ENCODE measurements around the gene GMIP. TPM values are rescaled to one million over a fixed set of nuclear protein-coding genes. Genes with fewer than 3 reads are reported as not detected.
"Not testable (repeated sequence)": the region's sequence is repeated elsewhere in the genome, so short reads cannot be mapped to it uniquely, and the experiment has no call there.

Gene GMIP
- total RNA-seq: 4.8 and 5.9 TPM in 2 replicates

- DNase-seq (ENCODE audit: low read depth in 2 of 2): peak; percentile 54 to 63
Observed at GRCh38 chr19:19643158-19644053, at the start of gene GMIP. GMIP (minus strand) TSS chr19:19643657; CDS start chr19:19643529, 128 bp downstream.

GRCh38 chr19:19691683-19692082 is 48.2 kb upstream of the GMIP start:
- DNase-seq (ENCODE audit: low read depth in 2 of 2): no peak

- DNase-seq (ENCODE audit: low read depth in 2 of 2): not testable (repeated sequence)
Observed at GRCh38 chr19:19689023-19689422, 45.6 kb upstream of the GMIP start.

GRCh38 chr19:19687090-19687489 is 43.6 kb upstream of the GMIP start:
- no peak for DNase-seq (ENCODE audit: low read depth in 2 of 2)

- no peak for DNase-seq (ENCODE audit: low read depth in 2 of 2)
Observed at GRCh38 chr19:19686580-19686979, 43.1 kb upstream of the GMIP start.

- not testable (repeated sequence) for DNase-seq (ENCODE audit: low read depth in 2 of 2)
Observed at GRCh38 chr19:19686119-19686518, 42.7 kb upstream of the GMIP start.

GRCh38 chr19:19679176-19680073 is 36.0 kb upstream of the GMIP start:
- DNase-seq (ENCODE audit: low read depth in 2 of 2): no peak

- DNase-seq (ENCODE audit: low read depth in 2 of 2): no peak
Observed at GRCh38 chr19:19677579-19677978, 34.1 kb upstream of the GMIP start.

GRCh38 chr19:19674315-19674714 is 30.9 kb upstream of the GMIP start:
- DNase-seq (ENCODE audit: low read depth in 2 of 2): no peak

GRCh38 chr19:19672816-19673215 is 29.4 kb upstream of the GMIP start:
- peak in 1 of 2 donors; percentile 3 for DNase-seq (ENCODE audit: low read depth in 2 of 2)

- DNase-seq (ENCODE audit: low read depth in 2 of 2): peak in 1 of 2 donors; percentile 2
Observed at GRCh38 chr19:19670070-19670551, 26.7 kb upstream of the GMIP start.

GRCh38 chr19:19668230-19669012 is 25.0 kb upstream of the GMIP start, which contains the start of gene ZNF101:
ZNF101 (plus strand) TSS chr19:19668839; CDS start chr19:19668964, 125 bp downstream.
- peak; percentile 91 to 94 for DNase-seq (ENCODE audit: low read depth in 2 of 2)

GRCh38 chr19:19665420-19665948 is 22.0 kb upstream of the GMIP start:
- DNase-seq (ENCODE audit: low read depth in 2 of 2): not testable (repeated sequence)

GRCh38 chr19:19663256-19664120 is 20.0 kb upstream of the GMIP start, which contains the start of gene ATP13A1:
ATP13A1 (minus strand) TSS chr19:19663676; CDS start chr19:19663666, 10 bp downstream.
- peak; percentile 98 for DNase-seq (ENCODE audit: low read depth in 2 of 2)

- DNase-seq (ENCODE audit: low read depth in 2 of 2): peak in 1 of 2 donors; percentile 19
Observed at GRCh38 chr19:19662871-19663255, 19.4 kb upstream of the GMIP start.

GRCh38 chr19:19662344-19662743 is 18.9 kb upstream of the GMIP start:
- DNase-seq (ENCODE audit: low read depth in 2 of 2): no peak

GRCh38 chr19:19661675-19662251 is 18.3 kb upstream of the GMIP start:
- DNase-seq (ENCODE audit: low read depth in 2 of 2): no peak

GRCh38 chr19:19661141-19661674 is 17.8 kb upstream of the GMIP start:
- no peak for DNase-seq (ENCODE audit: low read depth in 2 of 2)

GRCh38 chr19:19659646-19660245 is 16.3 kb upstream of the GMIP start:
- no peak for DNase-seq (ENCODE audit: low read depth in 2 of 2)

Measured in lung microvascular endothelial cell (primary cell).